NCI-H2196 (cell line): ENCODE measurements around the gene MBOAT2.
"Not testable (repeated sequence)": the region's sequence is repeated elsewhere in the genome, so short reads cannot be mapped to it uniquely, and the experiment has no call there.

ENCODE experiments used
- DNase-seq: peaks from one replicate; lab custom pipeline; 2025; ENCODE audit not compliant: unreplicated experiment; lab: John Stamatoyannopoulos, UW

MBOAT2 gene

DNA sequence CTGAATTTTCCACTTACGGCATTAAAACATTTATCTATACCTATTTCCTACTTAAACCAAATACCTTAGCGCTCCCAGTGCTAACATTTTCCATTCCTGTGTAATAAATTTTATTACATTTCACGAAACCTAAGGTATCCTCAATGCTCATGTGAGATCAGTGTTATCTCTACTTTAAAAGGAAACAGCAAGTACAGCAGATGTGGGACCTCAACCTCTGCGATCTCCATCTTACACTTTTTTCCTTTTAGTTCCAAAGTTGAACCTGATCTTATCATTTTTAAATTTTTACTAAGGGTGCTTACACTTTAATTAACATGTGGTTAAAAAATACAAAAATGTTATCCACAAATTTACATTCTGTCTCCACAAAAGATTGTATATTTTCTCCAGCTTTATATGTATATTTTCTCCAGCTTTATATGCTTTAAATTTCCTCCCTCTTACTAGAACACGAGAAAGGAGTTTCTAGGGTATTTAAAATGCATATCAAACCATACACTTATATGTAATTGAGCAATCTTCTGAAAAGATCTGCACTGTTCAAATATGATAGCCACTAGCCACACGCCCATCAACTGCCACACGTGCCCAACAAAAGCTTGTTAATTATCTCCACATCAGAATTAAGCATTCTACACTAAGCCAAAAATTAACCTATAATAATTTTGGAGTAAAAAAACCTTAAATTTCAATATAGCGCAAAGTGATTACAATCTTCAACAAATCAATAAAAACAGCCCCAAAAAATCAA, 38.1 kb downstream of the MBOAT2 start:
- no peak for DNase-seq

- DNase-seq: no peak
Observed at GRCh38 chr2:8962890-8963289, 40.6 kb downstream of the MBOAT2 start.

GRCh38 chr2:8957628-8958027, 45.9 kb downstream of the MBOAT2 start:
- no peak for DNase-seq

DNA sequence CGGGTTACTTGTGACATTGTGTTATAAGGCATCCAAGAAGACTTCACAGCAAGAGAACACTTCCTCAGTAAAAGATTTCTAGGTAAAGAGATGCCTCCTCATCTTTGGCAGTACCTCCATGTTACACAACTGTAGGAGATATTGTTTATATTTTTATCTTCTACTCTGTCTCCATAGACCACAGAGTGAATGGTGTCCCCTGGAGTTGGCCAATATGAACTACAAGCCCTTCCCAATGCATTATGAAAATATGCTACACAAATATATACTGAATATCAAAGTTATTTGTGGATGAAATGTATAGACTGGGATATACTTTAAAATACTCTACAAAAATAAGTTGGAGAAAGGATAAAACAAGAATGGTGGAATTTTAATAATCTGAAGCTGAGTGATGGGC, 46.7 kb downstream of the MBOAT2 start:
- no peak for DNase-seq

DNA sequence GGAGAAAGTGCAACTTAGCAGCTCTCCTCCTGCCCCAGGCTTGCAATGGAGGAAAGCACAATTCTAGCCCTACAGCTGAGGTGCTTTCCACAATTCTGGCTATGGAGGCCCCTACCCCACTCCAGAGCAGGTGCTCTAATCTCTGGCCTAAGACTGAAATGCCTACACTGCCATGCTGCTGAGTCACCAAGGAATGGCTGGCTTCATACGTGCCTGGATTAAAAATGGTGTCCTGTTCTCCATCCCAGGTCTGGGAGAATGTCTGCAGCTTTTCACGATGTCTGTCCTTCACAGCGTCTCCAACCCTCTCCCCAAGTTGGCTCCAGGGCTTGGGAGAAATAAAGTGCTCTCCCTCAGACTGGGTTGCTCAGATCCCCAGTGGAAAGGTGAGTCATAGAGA, 48.5 kb downstream of the MBOAT2 start:
- DNase-seq: no peak

DNA sequence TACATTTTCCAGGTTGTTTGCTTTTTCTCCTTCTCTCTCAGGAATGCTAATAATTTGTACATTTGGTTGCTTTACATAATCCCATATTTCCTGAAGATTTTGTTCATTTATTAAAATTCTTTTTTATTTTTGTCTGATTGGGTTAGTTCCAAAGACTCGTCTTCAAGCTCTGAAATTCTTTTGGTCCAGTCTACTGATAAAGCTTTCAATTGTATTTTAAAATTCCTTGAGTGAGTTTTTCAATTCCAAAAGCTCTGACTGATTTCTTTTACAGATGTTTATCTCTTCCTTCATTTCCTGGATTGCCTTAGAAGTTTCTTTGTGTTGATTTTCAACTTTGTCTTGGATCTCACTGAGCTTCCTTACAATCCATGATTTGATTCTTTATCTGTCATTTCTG, 50.0 kb downstream of the MBOAT2 start:
- DNase-seq: no peak

GRCh38 chr2:8939486-8940114, 63.9 kb downstream of the MBOAT2 start:
- DNase-seq: no peak

DNA sequence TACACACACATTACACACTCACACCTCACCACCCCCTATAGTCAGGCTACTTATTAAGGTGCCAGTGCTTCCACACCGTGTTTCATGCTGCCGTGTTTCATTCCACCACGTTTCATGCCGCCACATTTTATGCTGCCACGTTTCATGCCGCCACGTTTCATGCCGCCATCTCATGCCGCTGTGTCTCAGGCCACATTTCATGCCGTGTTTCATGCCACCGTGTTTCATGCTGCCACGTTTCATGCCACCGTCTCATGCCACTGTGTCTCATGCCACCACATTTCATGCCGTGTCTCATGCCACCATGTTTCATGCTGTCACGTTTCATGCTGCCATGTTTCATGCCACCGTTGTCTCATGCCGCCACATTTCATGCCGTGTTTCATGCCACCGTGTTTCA, 65.1 kb downstream of the MBOAT2 start:
- no peak for DNase-seq

DNA sequence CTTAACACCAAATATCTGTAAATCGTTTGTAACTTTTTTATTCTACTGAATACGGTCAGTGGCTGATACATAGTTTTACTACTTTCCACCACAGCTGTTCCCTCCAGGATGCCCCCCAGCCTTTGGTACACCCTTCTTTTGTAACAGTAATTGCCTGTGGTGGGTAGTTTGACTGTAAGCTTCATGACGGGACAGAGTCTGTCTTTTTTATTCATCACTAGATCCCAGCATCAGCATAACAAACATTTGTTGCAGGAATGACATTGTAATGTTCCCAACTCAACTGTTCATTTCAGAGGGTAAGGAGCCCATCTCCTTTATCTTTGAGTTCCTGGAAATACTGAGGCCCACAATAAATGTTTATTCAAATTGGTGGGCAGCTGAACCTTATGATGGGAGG, 67.5 kb downstream of the MBOAT2 start:
- no peak for DNase-seq

GRCh38 chr2:8934338-8934737, 69.1 kb downstream of the MBOAT2 start:
- no peak for DNase-seq

DNA sequence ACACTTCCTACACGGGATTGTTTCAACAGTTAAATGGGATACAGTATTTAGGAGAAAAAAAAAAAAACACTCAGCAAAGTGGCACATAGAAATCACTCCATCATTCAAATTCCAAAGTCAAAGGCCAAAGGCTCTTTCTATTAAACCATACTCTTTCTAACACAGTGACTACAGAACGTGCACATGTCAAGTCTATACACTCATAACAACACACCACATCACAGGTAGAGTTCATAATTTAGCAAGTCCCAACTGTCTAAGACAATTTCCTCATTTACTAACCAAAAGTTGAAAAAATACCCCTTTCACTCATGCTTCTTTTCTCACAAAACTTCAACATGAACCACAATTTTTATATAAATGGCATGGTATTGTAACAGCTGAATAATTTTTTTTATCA, 70.8 kb downstream of the MBOAT2 start:
- no peak for DNase-seq

DNA sequence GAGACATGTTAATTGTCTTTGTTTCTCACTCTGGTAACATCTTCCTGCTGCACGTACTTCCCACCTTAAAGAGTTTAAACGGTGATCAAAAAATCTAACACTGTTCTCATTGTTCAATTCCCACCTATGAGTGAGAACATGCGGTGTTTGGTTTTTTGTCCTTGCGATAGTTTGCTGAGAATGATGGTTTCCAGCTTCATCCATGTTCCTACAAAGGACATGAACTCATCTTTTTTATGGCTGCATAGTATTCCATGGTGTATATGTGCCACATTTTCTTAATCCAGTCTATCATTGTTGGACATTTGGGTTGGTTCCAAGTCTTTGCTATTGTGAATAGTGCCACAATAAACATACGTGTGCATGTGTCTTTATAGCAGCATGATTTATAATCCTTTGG, 73.3 kb downstream of the MBOAT2 start:
- not testable (repeated sequence) for DNase-seq

- DNase-seq: no peak
Observed at GRCh38 chr2:8929128-8929527, 74.4 kb downstream of the MBOAT2 start.

GRCh38 chr2:8927510-8928455, 75.7 kb downstream of the MBOAT2 start:
- DNase-seq: no peak

DNA sequence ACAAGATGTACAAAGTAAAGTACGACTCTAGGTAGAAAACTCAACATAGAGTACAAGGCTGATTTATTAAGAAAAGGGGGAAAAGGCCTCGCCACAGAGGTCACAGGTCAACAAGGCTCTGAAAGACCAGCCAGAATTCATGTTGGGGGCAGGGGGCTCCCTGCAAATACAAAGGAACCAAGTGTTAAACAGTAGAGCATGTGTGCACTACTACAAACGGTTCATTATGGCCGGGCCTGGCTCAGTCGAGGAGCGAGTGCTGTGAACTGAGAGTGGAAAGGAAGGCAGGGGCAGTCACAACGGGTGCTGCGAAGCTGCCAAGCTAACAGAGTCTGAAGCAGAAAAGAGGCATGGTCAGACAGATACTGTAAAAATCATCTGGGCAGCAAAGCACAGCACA, 77.1 kb downstream of the MBOAT2 start:
- no peak for DNase-seq

- DNase-seq: no peak
Observed at GRCh38 chr2:8925411-8925810, 78.1 kb downstream of the MBOAT2 start.

- DNase-seq: no peak
Observed at GRCh38 chr2:8923183-8923582, 80.3 kb downstream of the MBOAT2 start.

- no peak for DNase-seq
Observed at GRCh38 chr2:8922431-8922830, 81.1 kb downstream of the MBOAT2 start.

DNA sequence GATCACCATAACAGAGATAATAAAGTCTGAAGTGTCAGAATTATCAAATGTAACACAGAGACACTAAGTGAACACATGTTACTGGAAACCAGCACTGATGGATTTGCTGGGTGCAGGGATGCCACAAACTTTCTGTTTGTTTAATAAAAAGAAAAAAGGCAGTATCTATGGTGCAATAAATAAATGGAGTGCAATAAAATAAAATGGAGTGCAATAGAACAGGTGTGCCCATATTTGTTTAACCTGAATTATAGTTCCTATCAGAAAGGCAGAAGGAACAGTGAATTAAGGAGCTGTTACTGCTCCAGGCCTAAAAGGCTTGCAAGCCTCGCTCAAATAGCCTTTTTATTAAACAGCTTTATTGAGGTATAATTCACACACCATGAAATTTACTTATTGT, 85.1 kb downstream of the MBOAT2 start:
- DNase-seq: no peak

DNA sequence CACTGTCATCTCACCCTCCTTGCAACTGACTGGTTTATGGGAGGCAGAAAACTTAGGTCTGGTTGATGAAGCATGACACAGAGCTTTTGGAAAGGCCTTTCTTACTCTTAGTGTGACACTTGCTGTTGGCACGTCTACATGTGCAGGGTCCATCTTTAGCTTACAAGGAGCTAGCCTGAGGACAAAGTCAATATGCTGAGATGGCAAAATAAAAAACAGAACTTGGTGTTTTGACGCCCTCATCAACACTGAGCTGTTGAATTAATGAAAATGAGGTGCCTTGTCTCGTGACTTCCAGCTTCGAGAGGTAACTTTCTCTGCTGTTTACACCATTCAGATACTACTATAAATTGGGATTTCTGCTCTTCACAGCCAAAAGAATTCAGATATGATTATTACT, 87.5 kb downstream of the MBOAT2 start:
- no peak for DNase-seq

- DNase-seq: not testable (repeated sequence)
Observed at GRCh38 chr2:8913767-8914166, 89.7 kb downstream of the MBOAT2 start.

DNA sequence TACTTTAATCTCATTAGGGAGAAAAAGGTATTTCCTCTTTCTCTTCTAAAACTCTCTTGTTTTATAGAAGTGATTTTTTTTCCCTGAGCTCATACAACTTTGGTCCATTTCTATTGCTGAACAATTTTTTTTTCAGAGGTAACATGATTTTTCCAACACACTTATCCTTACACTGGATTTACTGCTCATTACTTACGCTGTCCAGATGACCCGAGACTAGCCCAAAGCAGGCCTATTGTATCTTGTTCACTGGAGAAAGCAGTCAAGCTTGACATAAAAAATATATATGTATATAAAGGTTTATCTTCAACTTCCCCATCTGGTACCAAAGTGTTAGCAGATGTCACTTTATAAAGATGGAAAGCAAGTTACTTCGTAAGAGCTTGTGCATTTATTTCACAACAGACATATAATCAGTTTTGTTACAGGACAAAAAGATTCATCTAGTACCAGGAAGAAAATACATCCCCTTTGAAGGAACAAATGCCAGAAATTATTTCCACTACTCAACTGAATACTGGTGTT, 95.7 kb downstream of the MBOAT2 start:
- no peak for DNase-seq
